Progenitor cell of endocrine pancreas (in vitro differentiated cells): ENCODE data around the gene CCSER1. TPM values are rescaled to one million over a fixed set of nuclear protein-coding genes. Genes with fewer than 3 reads are reported as not detected.
A peak's percentile ranks its signal among the peaks of the same experiment; 100 is the strongest.

Experiments used
- DNase-seq: peaks from one replicate; pipeline ENCODE4 v3.0.0; 2021; ENCODE audit warnings: low spot score; ENCODE audit not compliant: unreplicated experiment
- H3K27ac Mint-ChIP-seq: 2 replicates; pipeline ENCODE4 v1.8.0; 2021; ENCODE audit warnings: mild to moderate bottlenecking, moderate library complexity, mixed read lengths
- H3K27me3 Mint-ChIP-seq: 2 replicates; pipeline ENCODE4 v1.8.0; 2021; ENCODE audit warnings: mixed read lengths
- H3K36me3 Mint-ChIP-seq: 2 replicates; pipeline ENCODE4 v1.8.0; 2022; ENCODE audit warnings: mixed read lengths; ENCODE audit not compliant: insufficient read depth
- H3K4me1 Mint-ChIP-seq: 2 replicates; pipeline ENCODE4 v1.8.0; 2021; ENCODE audit warnings: low read depth, mixed read lengths
- H3K4me3 Mint-ChIP-seq: 2 replicates; pipeline ENCODE4 v1.8.0; 2021; ENCODE audit warnings: low read depth, mild to moderate bottlenecking, moderate library complexity, mixed read lengths
- H3K9me3 Mint-ChIP-seq: 2 replicates; pipeline ENCODE4 v1.8.0; 2021; ENCODE audit warnings: low read depth, mixed read lengths
- CTCF ChIP-seq: fragments of 200-600 bp; sonication (generic); IDR thresholded peaks from one replicate; pipeline ENCODE4 v1.5.0; 2021; ENCODE audit warnings: antibody characterized with exemption, mild to moderate bottlenecking; ENCODE audit not compliant: unreplicated experiment
- total RNA-seq: library from RNA; stranded (reverse); gene quantifications from 2 replicates; pipeline ENCODE4 v1.2.1, GENCODE V29; 2021

The CCSER1 gene
- total RNA-seq, 1 donor from 2014 or later: 11.6 TPM

GRCh38 chr4:91035276-91035675 is 908.1 kb downstream of the CCSER1 start:
- DNase-seq: no peak
- Mint-ChIP-seq H3K27ac (no peak overlapping the region), H3K4me1 (no peaks in the 10 kb centered on the region), H3K27me3 (no peaks in the 10 kb centered on the region), H3K9me3 (no peaks in the 10 kb centered on the region), H3K36me3 (no peaks in the 10 kb centered on the region), H3K4me3 (no peak overlapping the region)
- no peak for TF ChIP-seq CTCF

DNA sequence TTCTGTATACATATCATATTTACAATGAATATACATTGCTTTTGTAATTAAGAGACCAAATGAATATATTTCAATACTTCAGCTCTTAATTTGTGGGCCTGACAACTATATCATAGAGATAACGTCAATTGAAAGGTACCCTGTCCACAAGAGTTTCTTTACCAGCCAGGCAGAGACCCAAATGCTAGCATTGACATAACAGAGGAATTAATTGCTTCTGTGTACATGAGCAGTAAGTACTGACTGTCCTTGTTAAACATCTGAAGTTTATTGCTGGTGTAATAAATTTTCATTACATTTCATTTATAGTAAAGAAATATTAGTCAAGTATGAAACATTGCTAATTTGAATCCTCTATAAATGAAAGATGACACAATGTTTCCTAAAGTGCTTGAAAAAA is 910.8 kb downstream of the CCSER1 start:
- H3K9me3 Mint-ChIP-seq: no peaks in the 10 kb centered on the region

GRCh38 chr4:91057871-91058270 is 930.7 kb downstream of the CCSER1 start:
- TF ChIP-seq CTCF: no peak
- no peak overlapping the region for H3K27ac Mint-ChIP-seq
- no peaks in the 10 kb centered on the region for H3K27me3 Mint-ChIP-seq
- DNase-seq: no peak
- no peak overlapping the region for H3K4me3 Mint-ChIP-seq
- peaks cover 1% of the 10 kb centered on the region for H3K36me3 Mint-ChIP-seq
- peaks cover 4% of the 10 kb centered on the region for H3K9me3 Mint-ChIP-seq
- H3K4me1 Mint-ChIP-seq: peaks cover 12% of the 10 kb centered on the region

More for the DNA sequence above, 910.8 kb downstream of the CCSER1 start:
- DNase-seq: no peak
- no peak overlapping the region for H3K4me3 Mint-ChIP-seq
- no peaks in the 10 kb centered on the region for H3K27me3 Mint-ChIP-seq
- no peaks in the 10 kb centered on the region for H3K36me3 Mint-ChIP-seq
- no peaks in the 10 kb centered on the region for H3K4me1 Mint-ChIP-seq
- H3K27ac Mint-ChIP-seq: no peak overlapping the region
- no peak for TF ChIP-seq CTCF

GRCh38 chr4:91058345-91058744 is 931.2 kb downstream of the CCSER1 start:
- Mint-ChIP-seq H3K9me3 (peaks cover 4% of the 10 kb centered on the region), H3K27ac (no peak overlapping the region), H3K4me1 (peaks cover 12% of the 10 kb centered on the region), H3K27me3 (no peaks in the 10 kb centered on the region), H3K4me3 (no peak overlapping the region), H3K36me3 (peaks cover 1% of the 10 kb centered on the region)
- no peak for DNase-seq
- no peak for TF ChIP-seq CTCF

- Mint-ChIP-seq H3K4me1 (peaks cover 28% of the 10 kb centered on the region), H3K36me3 (no peaks in the 10 kb centered on the region), H3K9me3 (no peaks in the 10 kb centered on the region), H3K27ac (peak overlapping the region; percentile 85), H3K27me3 (no peaks in the 10 kb centered on the region), H3K4me3 (peak overlapping the region; percentile 8)
- no peak for DNase-seq
- no peak for TF ChIP-seq CTCF
Measured at GRCh38 chr4:91064157-91064853, 937.1 kb downstream of the CCSER1 start.
